HG02852 (cell line): ENCODE measurements around the gene LMX1B.

Source experiments
- ATAC-seq: cut with Tn5 transposase; IDR thresholded peaks from one replicate; pipeline ENCODE4 v1.9.1; 2021; ENCODE audit warnings: mild to moderate bottlenecking, moderate library complexity; ENCODE audit not compliant: unreplicated experiment

Gene LMX1B

DNA sequence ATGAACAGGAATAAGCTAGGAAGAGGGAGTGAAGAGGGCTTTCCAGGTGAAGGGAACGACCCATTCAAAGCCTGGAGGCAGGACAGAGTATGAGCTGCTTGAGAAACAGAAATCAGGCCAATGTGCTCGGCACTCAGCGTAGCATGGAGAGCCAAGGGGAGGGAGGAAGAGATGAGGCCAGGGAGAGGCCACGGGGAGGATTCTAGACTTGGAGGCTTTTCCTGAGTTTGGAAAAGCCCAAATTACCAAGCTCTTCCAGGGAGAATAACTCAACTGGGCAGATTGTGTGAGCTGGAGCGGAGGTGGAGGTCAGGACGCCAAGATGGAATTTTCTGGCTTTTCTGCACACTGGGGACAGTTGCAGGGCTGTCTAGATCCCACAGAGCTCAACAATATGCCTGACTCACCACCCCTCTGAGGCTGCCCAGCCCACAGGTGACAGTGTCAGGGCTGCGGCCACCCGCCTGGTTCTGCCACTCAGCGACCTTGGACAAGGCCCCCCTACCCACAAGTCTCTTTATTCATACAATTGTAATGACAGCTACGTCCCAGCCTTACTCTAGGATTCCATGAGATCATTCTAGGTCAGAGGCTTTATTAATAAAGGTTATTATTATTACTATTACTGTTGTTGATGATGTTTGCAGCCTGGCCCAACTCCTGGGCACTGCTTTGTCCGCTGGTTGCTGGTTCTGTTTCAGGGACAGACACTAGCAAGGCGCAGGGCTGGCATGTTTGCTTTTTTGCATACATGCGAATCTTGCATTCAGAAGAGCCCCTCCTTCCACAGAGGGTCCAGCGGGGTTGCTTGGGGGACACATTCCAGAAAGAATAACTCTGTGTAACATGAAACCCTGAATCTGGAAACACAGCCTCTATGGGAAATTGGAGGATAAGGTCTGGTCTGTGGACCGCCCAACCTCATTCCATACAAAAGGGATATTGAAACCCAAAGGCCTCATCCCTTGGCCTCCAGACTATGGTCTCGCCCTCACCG lies 9.4 kb upstream of the LMX1B start:
- no peak for ATAC-seq

DNA sequence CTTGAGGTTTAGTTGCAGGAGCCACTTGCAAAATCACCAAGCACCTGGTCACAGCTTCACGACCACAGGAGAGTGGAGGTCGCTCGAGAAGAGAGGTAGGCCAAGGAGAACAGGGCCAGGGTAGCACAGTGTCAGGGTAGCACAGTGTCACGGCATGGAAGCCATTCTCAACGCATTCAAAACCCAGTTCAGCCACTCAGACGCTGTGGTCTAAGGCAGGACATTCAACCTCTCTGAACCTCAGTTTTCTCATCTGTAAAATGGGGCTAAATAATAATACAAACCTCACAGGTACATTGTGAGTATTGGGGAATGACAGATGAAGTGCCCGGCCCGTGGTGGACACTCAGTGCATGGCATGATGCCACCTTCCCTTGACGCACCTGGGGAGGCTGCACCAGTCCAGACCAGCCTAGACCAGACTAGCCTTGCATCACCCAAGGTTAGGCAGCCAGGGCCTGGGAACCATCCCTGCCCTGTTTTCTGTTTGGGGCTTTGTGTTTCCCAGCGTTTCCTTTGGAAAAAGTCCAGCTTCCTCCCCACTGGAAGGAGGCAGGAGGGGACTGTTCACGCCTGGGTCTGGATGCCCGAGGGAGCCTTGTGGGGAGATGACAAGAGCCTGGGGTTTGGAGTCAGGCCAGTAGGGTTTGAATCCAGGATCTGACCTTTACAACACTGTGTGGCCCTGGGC lies 7.8 kb upstream of the LMX1B start:
- ATAC-seq = no peak

DNA sequence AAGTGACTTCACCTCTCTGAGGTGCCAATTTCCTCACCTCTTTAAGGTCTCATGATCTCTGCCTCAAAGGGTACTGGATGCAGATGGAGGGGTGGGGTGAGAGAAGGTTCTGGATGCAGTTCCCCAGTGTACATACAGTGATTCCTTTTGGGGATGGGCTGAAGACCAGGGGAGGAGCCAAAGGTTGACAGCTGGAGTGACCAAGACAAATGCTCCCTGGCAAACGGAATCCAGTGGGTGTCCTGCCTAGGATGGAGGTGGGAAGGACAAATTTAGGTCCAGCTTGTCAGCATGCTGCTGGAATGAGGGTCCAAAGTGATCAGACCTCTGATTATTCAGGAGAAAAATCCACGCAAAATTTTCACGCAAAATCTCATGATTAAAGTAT lies 7.3 kb upstream of the LMX1B start:
- ATAC-seq = no peak

DNA sequence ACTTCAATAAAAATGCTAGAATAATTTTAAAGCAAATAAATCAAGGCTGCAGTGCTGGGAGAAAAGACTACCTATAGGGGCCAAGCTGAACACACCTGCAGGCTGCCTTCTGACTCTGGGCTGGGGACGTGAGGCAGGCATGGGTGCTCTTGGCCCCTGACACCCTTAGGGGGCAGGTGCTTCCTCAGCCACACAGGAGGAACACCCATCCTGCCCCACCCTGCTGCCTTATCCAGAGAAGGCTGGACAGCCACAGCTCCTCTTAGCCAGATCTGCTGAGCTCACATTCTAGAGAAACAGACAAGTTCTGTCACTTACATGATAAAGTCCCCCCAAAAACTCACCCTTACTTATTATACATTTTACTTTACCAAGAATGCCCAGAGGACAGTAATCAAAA lies 6.6 kb upstream of the LMX1B start:
- ATAC-seq = no peak

DNA sequence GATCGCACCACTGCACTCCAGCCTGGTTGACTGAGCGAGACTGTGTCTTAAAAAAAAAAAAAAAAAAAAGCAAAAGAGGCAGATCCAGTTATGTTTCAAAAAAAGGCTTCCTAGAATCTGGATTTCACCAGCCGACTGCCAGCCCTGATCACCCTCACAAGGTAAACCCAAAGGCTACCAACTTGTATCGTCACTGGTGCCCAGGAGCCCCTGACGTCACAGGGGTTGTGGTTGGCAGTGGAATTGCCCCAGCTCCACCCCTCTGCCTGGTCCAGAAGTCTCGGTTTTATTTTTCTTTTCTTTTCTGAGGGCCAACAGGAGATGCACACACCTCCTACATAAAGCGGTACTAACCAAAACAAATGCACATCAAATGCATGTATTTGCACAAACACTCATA lies 6.0 kb upstream of the LMX1B start:
- no peak for ATAC-seq

DNA sequence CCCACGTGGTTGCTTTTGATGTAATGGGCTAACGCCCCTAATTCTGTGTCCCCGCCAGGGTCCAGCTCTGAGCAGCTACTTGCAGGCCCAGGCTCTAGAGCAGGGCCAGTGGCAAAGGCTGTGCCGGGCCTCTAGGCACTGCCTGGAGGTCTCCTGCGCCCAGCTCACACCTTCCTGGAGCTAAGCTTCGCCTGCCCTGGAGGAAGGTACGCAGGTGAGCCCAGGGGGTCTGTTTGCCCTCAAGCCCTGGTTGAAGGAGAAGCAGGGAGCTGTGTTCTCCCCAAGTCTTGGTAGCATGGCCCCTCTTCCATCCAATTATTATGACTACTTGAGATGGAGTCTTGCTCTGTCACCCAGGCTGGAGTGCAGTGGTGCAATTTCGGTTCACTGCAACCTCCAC lies 5.2 kb upstream of the LMX1B start:
- ATAC-seq = no peak

DNA sequence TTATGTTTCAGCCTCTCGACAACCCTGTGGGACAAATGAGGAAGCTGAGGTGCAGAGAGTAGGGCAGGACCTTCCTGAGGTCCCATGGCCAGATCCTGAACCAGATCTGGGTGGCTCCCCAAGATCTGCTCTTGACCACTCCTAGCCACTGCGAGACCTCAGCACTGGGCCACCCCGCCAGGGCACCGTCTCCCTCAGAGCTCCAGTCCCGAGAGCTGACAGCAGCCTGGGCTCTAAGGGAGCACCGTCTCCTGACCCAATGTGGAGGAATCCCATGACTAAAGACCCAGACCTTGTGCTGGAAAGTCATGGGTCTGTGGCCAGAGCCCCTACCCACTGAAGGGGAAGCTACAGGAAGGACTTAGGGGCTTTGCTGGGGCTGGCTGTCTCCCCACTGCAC lies 4.5 kb upstream of the LMX1B start:
- no peak for ATAC-seq

DNA sequence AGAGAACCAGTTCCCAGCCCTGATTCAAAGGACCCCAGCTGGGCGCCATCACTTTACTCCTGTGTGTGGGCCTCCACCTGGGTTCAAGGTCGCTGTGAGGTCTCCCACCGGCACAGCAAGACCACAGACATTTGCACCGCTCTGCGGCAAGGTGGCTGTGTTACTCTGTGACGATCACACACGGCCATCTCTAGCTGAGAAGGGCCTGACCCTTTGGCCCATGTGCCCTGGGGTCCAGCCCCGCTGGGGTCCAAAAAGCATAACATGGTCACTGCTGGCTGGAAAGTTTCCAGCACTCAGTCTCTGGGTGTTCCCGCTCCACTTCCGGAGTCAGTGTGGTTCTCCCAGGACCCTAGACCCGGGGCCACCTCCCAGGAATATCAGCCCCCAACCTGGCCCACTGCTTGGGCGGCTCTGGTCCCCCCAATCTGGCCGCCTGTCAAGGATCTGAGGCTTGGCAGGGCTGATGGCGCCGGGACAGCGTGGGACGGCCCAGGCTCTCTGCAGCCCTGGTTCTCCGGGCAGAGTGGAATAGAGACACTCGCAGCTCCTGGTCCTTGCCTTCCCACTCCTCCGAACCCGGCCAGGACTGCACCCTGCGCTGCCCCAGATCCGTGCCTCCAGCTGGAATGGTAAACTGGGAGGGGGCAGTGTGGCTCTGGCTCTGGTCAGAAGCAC lies 3.9 kb upstream of the LMX1B start:
- no peak for ATAC-seq

DNA sequence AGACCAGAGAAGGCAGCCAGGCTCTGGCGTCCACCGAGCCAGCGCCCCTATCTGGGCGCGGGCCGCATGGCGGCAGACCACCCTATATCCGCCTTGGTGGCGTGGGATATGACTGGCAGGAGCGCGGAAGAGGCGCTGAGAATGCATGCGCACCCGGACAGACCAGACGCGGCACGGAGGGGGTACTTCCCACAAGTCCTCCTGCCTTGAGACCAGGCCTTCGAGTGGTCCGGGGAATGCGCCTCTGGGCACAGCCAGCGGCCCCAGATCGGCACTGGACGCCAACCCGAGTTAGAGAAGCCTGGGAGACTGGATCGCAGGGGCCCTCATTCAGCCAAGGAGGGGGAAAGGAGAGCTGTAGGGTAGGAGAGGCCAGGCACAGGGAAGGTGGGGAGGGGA lies 2.5 kb upstream of the LMX1B start:
- ATAC-seq = no peak

DNA sequence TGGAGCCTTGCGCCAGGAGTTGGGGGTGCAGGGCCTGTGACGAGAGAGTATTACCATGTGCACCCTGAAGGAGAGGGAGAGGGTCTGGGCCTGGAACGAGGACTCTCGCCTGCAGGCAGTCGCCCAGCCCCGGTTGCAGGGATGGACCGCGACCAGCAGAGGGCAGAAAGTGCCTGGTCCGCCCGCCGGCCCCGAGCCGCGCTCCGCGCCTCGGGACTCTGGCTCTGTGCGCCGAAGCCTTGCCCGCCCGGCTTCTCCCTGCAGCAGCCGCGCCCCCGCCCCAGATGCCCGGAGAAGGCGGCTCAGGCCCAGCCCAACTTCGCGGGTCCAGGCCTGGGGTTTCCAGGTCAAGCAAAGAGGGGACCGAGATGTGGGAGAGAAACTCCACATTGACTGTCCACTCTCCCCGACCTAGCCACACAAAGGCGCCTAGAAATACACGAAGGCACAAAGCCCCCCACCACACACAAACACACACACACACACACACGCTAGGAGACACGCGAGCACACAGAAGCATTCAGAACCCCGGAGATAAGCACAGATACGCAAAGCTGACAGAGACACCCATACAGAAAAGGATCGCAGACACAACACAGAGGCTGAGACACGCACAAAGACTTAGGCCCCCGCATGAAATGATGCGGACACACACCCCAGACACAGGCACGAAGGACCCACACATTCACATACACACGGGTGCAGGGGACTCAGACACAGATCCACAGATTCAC lies 2.0 kb upstream of the LMX1B start:
- ATAC-seq = no peak

DNA sequence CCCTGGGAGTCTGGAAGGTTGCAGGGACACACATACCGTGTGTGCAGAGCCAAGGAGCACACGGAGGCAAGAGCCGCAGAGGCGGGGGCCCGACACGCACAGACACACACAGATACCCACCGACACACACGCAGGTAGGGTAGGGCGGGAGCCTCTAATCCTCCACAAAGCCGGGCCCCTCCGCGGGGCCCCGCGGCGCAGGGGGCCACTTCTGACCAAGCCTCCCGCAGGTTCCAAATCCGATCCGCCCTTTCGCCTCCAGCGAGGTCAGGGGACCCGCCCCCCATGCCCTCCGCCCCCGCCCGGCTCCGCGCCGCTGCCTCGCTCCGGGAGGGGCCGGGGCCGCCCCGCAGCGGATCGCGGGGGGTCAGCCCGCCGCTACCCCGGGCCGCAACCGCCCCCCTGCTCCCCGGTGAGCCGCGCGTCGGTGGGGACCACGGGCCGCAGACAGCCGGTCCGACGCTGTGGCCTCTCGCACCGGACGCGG lies 1.4 kb upstream of the LMX1B start:
- no peak for ATAC-seq

DNA sequence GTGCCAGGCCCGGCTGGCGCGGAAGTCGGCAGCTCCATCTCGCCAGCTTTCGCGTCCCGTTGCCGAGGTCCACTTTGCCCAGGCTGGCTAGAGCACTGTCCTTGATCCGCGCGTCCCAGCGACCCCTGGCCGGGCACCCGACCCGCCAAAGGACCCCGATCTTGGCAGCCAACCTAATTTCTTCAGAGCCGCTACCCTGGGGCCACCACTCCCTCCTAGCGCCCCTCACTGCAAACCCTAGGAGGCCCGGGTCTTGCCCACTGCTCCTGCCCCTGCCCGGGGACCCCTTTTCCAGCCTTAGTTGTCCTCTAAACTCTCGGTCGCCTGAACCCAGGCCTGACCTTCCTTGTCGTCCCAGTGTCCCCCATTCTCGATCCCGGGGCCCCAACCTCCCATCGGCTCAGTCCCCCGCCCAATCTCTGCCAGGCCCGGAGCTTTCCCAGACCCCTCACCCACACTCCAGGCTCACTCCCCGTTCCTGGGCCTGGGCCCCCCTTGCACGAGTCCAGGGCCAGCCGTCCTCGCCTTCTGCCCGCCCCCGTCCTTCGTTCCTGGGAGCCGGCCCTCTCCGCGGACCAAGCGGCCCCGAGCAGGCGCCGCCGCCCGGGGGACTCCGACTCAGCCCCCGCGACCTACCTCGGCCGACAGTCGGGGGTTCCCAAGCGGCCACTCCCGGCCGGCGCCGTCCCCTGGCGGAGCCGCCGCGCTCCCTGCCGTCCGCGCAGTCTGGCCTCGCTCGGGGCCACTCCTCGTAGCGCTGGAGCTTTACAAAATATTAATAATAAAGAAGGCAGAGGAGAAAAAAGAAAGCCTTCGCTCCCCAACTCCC lies 701 bp upstream of the LMX1B start:
- no peak for ATAC-seq

DNA sequence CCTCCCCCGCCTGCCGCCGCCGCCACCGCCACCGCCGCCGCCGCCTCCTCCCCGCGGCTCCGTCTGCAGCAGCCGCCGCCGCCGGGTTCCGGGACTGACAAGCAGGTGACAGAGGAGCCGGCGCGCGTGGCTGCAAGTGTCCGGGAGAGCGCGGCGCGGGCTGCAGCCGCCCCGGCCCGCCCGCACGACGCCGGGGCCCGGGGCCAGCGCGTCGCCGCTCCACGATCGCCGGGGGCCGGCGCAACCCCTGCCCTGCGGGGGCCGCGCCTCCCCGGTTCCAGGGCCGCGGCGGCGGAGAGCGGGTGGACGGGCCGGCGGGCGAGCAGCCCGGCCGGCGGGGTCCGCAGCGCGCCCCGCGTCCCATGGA lies 343 bp downstream of the LMX1B start:
- ATAC-seq = no peak

DNA sequence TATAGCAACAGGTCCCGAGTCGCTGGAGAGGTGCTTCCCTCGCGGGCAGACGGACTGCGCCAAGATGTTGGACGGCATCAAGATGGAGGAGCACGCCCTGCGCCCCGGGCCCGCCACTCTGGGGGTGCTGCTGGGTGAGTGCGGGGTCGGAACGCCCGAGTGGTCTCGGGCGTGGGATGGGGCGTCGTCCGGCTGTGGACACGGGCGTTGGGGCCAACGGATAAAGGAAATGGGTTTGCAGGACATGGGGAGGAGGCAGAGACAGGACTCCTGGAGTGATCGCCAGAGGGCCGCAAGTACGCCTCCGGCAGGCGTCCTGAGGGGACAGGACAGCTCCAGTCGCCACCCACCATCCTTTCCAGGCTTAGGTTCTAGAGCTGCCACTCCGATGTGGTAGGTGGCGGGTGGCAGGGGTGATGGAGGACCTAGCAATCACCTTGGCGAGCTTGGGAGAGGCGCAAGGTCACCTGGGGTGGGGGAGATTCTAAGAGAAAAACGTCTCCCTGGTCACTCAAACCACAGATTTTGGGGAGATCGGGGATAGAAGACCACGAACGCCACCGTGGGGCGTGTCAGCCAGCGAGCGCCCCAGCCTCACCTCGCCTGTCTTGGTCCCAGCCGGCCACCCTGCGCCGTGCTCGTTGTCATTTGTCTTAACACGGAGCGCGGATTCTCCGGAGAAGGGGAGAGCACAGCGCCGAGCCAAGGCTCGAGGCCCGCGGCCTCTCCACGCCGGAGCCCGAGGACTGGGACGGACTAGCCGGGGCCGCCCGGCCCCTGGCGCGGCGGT lies 922 bp downstream of the LMX1B start:
- ATAC-seq = no peak

DNA sequence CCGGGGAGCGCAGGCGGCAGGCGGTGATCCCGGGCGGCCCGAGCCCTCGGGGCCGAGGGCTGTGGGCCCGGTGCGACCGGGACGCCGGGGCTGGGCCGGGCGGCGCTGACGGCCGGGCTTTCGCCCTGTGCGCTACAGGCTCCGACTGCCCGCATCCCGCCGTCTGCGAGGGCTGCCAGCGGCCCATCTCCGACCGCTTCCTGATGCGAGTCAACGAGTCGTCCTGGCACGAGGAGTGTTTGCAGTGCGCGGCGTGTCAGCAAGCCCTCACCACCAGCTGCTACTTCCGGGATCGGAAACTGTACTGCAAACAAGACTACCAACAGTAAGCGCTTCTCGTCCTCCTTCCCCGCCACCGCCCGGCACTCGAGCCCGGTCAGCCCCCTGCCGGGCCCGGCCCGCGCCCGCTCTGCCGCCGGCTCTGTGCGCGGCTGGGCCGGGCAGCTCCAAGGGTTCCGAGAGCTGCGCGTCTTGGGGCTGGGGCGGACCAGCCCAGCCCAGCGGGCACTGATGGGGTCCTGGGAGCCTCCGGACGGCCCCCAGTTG lies 1.6 kb downstream of the LMX1B start:
- no peak for ATAC-seq

DNA sequence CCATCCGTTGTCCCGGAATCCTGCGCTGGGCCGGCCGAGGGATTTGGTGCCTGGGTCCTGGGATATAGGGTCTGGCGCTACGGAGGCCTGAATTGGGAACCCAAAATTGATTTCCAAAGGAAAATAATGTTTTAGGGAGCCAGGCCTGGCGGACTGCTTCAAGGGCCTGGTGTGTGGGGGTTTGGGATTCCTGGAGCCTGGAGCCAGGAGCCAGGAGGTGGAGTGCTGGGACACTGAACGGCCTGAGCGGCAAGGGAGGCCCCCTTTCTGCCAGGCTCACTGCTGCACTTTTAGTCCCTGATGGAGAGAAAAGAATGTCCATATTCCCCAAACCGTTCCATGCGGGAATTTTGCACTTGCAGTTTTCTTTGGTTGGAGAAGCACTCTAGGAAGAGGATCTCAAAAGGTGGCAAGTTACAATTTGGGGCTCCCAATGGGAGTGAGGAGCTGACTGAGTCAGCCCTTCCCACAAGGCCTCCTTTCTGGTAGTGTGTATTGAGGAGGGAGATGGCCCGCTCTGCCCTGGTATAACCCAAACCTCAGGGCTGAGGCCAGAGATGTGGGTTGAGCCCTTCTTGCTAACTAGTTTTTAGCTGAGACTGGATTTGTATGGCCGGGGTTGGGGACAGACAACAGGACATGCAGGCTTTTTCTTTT lies 2.2 kb downstream of the LMX1B start:
- no peak for ATAC-seq

DNA sequence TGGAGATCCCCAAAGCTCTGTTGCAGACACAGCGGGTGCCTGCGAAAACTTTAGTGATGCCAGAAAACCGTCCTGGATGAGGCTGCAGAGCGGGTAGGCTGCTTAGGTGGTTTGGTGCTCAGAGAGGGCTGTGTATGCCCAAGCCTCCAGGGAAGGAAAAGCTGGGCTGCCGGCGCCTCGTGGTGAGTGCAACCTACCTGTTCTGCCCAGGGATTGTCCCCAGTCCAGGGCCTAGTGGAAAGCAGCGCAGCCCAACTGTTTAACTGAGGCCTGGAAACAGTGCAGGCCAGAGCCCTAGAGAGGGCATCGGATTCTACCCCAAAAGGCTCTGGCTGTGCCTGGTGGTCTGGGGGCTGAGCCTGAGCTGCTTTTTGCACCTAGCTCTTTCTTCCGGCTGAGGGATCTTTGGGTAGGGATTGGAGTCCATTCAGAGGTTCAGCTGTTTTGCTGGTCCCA lies 2.8 kb downstream of the LMX1B start:
- no peak for ATAC-seq
